ENCODE data around the gene TOP3A.

- TF ChIP-seq CTCF (IDR thresholded peaks at IDR 0.05) (no peak), EZH2 (IDR thresholded peaks at IDR 0.05; ENCODE audit: borderline replicate concordance, insufficient read depth, low read depth, low read length, poor library complexity, severe bottlenecking) (no peak)
Measured at GRCh38 chr17:18224053-18224386, 90.8 kb downstream of the TOP3A start.
